Measurements from ENCODE around the gene KPNA6. TPM values are rescaled to one million over a fixed set of nuclear protein-coding genes. Genes with fewer than 3 reads are reported as not detected.

The KPNA6 gene
- total and polyA plus RNA-seq, 9 of the 15 experiments (the other 6 are each of a cell fraction or from before 2014, with no cell fraction given): 20.1 to 54.6 (median 32.2) TPM

- TF ChIP-seq ELF2 (CRISPR knock-in tag; IDR thresholded peaks at IDR 0.05) (no peak), GATAD2B (IDR thresholded peaks at IDR 0.05; ENCODE audit: borderline replicate concordance) (no peak), SMARCE1 (IDR thresholded peaks at IDR 0.05) (no peak), AFF4 (CRISPR knock-in tag; IDR thresholded peaks at IDR 0.05) (no peak), UBTF (IDR thresholded peaks at IDR 0.05; ENCODE audit: borderline replicate concordance in 1 of 2, low read depth in 2 of 2, low read length in 2 of 2) (0 out of 4 replicates have a peak, but pooled peaks of 1 of the 2 experiments have one; percentile 34), ZFP1 (CRISPR knock-in tag; IDR thresholded peaks at IDR 0.05) (no peak; the same call in 1 of the 2 replicates), C11orf30 (IDR thresholded peaks at IDR 0.05; ENCODE audit: low read depth) (no peak), BRD9 (IDR thresholded peaks at IDR 0.05; ENCODE audit: low read depth, partially characterized antibody) (peak; percentile 20), ZBTB12 (CRISPR knock-in tag; IDR thresholded peaks at IDR 0.05) (no peak), XRCC5 (IDR thresholded peaks at IDR 0.05; ENCODE audit: low read depth, low read length) (no peak), GABPB1 (CRISPR knock-in tag; IDR thresholded peaks at IDR 0.05) (no peak), ZBTB49 (CRISPR knock-in tag; IDR thresholded peaks at IDR 0.05; ENCODE audit: borderline replicate concordance) (no peak), ZNF140 (CRISPR knock-in tag; IDR thresholded peaks at IDR 0.05) (no peak), CBFA2T2 (conservative IDR thresholded peaks at IDR 0.05) (no peak), SIN3A (IDR thresholded peaks at IDR 0.05; ENCODE audit: borderline replicate concordance in 2 of 2, control insufficient read depth in 1 of 2, low read depth in 2 of 2, low read length in 2 of 2) (0 out of 4 replicates have a peak, but pooled peaks of 1 of the 2 experiments have one; percentile 51), PHF8 (IDR thresholded peaks at IDR 0.05; ENCODE audit: borderline replicate concordance, low read length) (no peak; the same call in 1 of the 2 replicates), SNRNP70 (optimal IDR thresholded peaks at IDR 0.05; ENCODE audit: low read depth, low read length) (no peak)
Measured at GRCh38 chr1:32180186-32181060, 72.6 kb downstream of the KPNA6 start (continued).
